ENCODE results near the gene NT5C2. TPM values are rescaled to one million over a fixed set of nuclear protein-coding genes. Genes with fewer than 3 reads are reported as not detected.

The NT5C2 gene
- total RNA-seq (100 to 1,000 TPM in 2 of 7 donors, 10 to 100 TPM in 5; 83.6 to 115 (median 96.8) TPM), polyA plus RNA-seq (10 to 100 TPM; 21.7 to 32.6 (median 24.5) TPM)
- long read RNA-seq, donor 1, partial matches to known transcripts, result 0 of 1 reads
- long read RNA-seq, donor 1, other reads (novel, unspliced or antisense), result 0 of 1 reads
- long read RNA-seq, donor 2, partial matches to known transcripts, result 0 of 1 reads
- long read RNA-seq, donor 2, other reads (novel, unspliced or antisense), result 0 of 1 reads

DNA sequence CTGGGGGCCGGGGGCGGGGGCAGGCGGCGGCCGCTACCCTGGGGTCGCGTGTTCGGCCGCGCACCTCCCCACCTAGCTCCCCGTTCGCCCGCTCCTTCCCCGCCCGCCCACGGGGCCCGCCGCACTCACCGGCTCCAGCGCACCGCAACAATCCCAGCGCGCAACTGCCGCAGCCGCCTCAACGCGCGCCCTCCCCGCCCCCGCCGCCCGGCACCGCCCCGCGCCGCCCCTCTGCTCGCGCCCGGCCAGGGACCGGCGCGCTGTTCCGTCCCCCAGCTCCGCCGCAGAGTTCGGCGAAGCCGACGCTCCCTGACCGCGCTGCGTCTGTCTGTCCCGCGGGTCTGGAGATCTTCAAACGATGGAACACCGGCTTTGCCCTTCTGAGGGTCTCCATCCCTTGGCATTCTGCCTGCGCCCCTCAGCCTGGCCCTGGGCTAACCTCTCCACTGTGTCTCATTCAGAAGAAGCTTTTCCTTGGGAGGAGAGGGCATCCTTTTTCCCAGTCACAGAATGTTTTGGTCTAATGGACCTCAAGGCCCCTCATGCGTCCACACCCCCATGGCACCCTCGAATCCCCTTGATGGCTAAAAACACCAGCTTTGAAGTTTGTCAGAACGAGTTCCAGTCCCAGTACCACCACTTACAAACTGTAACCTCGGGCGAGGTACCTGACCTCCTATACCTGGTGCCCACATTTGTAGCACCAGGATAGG lies at the start of gene NT5C2:
NT5C2 (minus strand) TSS at position 166 of the 713 bp plus-strand sequence. CDS start 18,314 bp downstream, outside the sequence.
- WGBS, 5 donors, result 5 to 27% (median 8%) methylated on average over 13 to 62 of the region's 62 CpGs
- peaks cover 0 to 7% (median 0%) of the 10 kb centered on the region in 6 donors for H3K36me3 ChIP-seq
- no peaks in the 10 kb centered on the region for H3K27me3 ChIP-seq (replicated peaks in 1 of 7)
- TF ChIP-seq POLR2AphosphoS5 (IDR thresholded peaks at IDR 0.05) (peak; percentile 59 to 77 (median 69)), POLR2A (IDR thresholded peaks at IDR 0.05) (peak in 1 of 3 donors; percentile 22)
- TF ChIP-seq, protein P1, sequence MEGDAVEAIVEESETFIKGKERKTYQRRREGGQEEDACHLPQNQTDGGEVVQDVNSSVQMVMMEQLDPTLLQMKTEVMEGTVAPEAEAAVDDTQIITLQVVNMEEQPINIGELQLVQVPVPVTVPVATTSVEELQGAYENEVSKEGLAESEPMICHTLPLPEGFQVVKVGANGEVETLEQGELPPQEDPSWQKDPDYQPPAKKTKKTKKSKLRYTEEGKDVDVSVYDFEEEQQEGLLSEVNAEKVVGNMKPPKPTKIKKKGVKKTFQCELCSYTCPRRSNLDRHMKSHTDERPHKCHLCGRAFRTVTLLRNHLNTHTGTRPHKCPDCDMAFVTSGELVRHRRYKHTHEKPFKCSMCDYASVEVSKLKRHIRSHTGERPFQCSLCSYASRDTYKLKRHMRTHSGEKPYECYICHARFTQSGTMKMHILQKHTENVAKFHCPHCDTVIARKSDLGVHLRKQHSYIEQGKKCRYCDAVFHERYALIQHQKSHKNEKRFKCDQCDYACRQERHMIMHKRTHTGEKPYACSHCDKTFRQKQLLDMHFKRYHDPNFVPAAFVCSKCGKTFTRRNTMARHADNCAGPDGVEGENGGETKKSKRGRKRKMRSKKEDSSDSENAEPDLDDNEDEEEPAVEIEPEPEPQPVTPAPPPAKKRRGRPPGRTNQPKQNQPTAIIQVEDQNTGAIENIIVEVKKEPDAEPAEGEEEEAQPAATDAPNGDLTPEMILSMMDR (IDR thresholded peaks at IDR 0.05 in 8 of 11, conservative IDR thresholded peaks at IDR 0.05 in 3 of 11), result no peak
- H3K9me3 ChIP-seq, result no peaks in the 10 kb centered on the region
- peak; percentile 96 for DNase-seq
- intact Hi-C loops (cut with DNase I; ENCODE audit: low total_unique reads), result no loop called here
- H3K4me3 ChIP-seq, result peak within 1 kb of the TSS; percentile 79 to 97 (median 92)
- peak within 1 kb of the TSS; percentile 95 to 99 (median 98) for H3K27ac ChIP-seq
- H3K4me1 ChIP-seq, result peaks cover 18 to 91% (median 72%) of the 10 kb centered on the region in 6 donors

DNA sequence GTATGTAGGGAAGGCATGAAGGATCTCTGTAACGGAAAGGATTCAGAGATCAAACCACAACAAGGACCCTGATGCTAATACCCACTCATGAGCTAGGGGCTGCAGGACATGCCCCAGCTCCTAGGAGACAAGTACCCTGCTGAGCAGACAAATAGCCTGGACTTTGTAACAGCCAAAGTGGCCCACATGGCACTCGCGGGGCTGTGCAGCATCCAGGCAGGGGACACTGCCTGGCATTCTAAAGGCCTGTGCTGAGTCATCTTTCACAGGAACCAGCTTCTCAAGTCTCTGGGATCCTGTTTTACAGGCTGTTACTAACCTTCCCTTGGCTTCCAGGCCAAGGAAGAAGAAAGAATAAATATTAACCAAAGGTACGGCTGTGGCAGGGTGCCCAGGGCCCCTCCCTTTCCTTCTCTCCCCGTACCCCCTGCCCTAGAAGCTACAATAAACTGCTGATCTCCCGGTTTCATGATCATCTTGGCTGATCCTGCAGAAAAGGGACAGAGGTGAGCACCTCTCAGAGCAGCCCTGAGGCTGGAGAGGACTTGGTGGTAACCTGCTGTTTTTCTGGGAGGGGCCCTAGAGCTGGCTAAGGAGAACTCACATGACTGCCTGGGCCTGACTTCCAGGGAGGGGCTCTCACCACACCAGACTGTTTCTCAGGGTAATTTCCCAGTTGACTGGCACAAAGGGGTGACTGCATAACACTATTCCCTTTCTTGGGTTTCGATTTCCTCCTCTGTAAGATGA lies 48.4 kb upstream of the NT5C2 start:
- no peak for DNase-seq
- Histone ChIP-seq H3K4me1 (peaks cover 0 to 55% (median 26%) of the 10 kb centered on the region in 6 donors), H3K4me3 (peak overlapping the region in 1 of 8 donors; percentile 10), H3K9me3 (no peaks in the 10 kb centered on the region), H3K27ac (peak overlapping the region in 5 of 8 donors; percentile 32 to 86 (median 67)), H3K36me3 (no peaks in the 10 kb centered on the region), H3K27me3 (replicated peaks in 1 of 7) (no peaks in the 10 kb centered on the region)
- 34 to 47% (median 44%) methylated on average over 7 of the region's 7 CpGs for WGBS, 5 donors
- intact Hi-C loops (cut with DNase I; ENCODE audit: low total_unique reads), result loop anchor here (5.0 kb wide), 1 partner anchor 404 kb away; the partner anchor contains the start of gene CYP17A1
- TF ChIP-seq, protein P1 (IDR thresholded peaks at IDR 0.05 in 8 of 11, conservative IDR thresholded peaks at IDR 0.05 in 3 of 11), result no peak
- TF ChIP-seq POLR2A (IDR thresholded peaks at IDR 0.05) (no peak), POLR2AphosphoS5 (IDR thresholded peaks at IDR 0.05) (no peak)

DNA sequence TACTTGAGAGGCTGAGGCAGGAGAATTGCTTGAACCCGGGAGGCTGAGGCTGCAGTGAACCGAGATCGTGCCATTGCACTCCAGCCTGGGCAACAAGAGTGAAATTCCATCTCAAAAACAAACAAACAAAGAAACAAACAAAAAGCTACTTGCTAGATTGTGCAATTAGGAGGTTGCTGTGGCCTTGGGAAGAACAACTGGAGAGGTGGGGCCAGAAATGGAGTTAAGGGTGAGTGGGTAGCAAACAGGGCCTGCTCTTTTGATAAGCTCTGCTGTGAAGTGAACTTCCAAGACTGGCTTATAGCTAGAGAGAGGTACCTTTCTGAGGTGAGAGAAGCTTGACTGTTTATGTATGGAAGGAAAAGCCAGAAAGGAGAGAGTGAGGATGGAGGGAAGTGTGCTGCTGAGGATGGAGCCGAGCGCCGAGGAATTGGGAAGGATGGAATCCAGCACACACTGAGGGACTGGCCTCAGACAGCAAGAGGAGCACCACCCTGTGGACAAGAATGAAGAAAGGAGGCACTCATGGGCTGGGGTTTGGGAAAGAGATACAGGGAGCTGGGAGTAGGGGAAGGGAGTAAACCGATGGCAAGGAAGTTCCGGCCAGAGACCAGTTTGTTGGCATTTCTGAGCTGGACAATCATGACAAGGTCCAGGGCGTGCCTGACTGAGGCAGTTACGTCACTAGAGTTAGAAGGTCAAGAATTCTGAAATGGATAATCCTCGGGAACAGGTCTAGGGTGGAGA lies 45.6 kb upstream of the NT5C2 start:
- Histone ChIP-seq H3K4me3 (no peak overlapping the region), H3K4me1 (peaks cover 0 to 48% (median 21%) of the 10 kb centered on the region in 6 donors), H3K27me3 (replicated peaks in 1 of 7) (no peaks in the 10 kb centered on the region), H3K36me3 (no peaks in the 10 kb centered on the region), H3K27ac (peak overlapping the region in 2 of 8 donors; percentile 44 to 58), H3K9me3 (no peaks in the 10 kb centered on the region)
- WGBS, 5 donors, result 69 to 87% (median 80%) methylated on average over 11 of the region's 11 CpGs
- TF ChIP-seq POLR2AphosphoS5 (IDR thresholded peaks at IDR 0.05) (no peak), POLR2A (IDR thresholded peaks at IDR 0.05) (no peak)
- TF ChIP-seq, protein P1 (IDR thresholded peaks at IDR 0.05 in 8 of 11, conservative IDR thresholded peaks at IDR 0.05 in 3 of 11), result no peak
- DNase-seq, result no peak
- intact Hi-C loops (cut with DNase I; ENCODE audit: low total_unique reads), result no loop called here
